Measurements from ENCODE around the gene ARHGAP6.

- TF ChIP-seq EZH2 (IDR thresholded peaks at IDR 0.05; ENCODE audit: insufficient read depth, poor library complexity, severe bottlenecking) (no peak), EZH2phosphoT487 (IDR thresholded peaks at IDR 0.05; ENCODE audit: insufficient read depth, low read depth) (no peak)
Observed at GRCh38 chrX:11282043-11282442, 383.7 kb downstream of the ARHGAP6 start.

Data from GM23248 (cell line).